Measurements from ENCODE around the gene FBXO44.

DNA sequence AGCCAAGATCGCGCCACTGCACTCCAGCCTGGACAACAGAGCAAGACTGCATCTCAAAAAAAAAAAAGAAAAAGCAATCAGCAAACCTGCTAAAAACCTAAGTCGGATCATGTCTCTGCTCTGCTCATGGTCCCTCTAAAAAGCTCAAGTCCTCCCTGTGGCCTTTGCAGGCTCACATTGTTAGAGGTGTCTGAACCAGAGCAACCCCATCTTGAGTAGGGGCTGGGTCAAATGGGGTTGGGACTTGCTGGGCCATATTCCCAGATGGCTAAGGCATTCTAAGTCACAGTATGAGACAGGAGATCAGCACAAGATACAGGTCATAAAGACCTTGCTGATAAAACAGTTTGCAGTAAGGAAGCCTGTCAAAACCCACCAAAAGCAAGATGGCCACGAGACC, 33.8 kb downstream of the FBXO44 start:
- TF ChIP-seq YY1 (IDR thresholded peaks at IDR 0.05; ENCODE audit: insufficient read depth, insufficient read length) = no peak
- TF ChIP-seq ZNF274 (IDR thresholded peaks at IDR 0.05; ENCODE audit: low read depth, low read length) = no peak

Data from NT2/D1 (cell line).